Upper lobe of left lung (tissue), 6 donors: ENCODE results near the gene TAC1. TPM values are rescaled to one million over a fixed set of nuclear protein-coding genes. Genes with fewer than 3 reads are reported as not detected.

ENCODE experiments used
- ATAC-seq, 2 donors: fragments of 200-7000 bp; cut with Tn5 transposase; one replicate each; pipeline ENCODE4 v1.9.1; 2022; ENCODE audit warnings: mild to moderate bottlenecking in 2 of 2, moderate library complexity in 2 of 2; ENCODE audit not compliant: low FRiP score in 2 of 2
- DNase-seq, 2 donors: peaks; one replicate each; pipeline ENCODE4 v3.0.0-alpha.2; 2019 to 2020
- H3K27ac ChIP-seq, 4 donors: fragments of 200-600 bp; sonication (generic); one replicate each; pipeline ENCODE4 v1.5.1; 2016 to 2019
- H3K27me3 ChIP-seq, 4 donors: fragments of 200-600 bp; sonication (generic); one replicate each; pipeline ENCODE4 v1.5.1; 2017 to 2019
- H3K36me3 ChIP-seq, 4 donors: fragments of 200-600 bp; sonication (generic); one replicate each; pipeline ENCODE4 v1.5.1; 2016 to 2019
- H3K4me1 ChIP-seq, 4 donors: fragments of 200-600 bp; sonication (generic); one replicate each; pipeline ENCODE4 v1.5.1; 2018 to 2019
- H3K4me3 ChIP-seq, 4 donors: fragments of 200-600 bp; sonication (generic); one replicate each; pipeline ENCODE4 v1.5.1; 2017 to 2019; ENCODE audit warnings: mild to moderate bottlenecking in 2 of 4, moderate library complexity in 1 of 4
- H3K9me3 ChIP-seq, 4 donors: fragments of 200-600 bp; sonication (generic); one replicate each; pipeline ENCODE4 v1.5.1; 2018 to 2019
- CTCF ChIP-seq, 6 experiments: fragments of 450-650 bp in 4 of 6; fragments of 200-600 bp in 2 of 6; sonication (generic) in 2 of 6; IDR thresholded peaks; one replicate each; pipeline ENCODE4 v1.5.1; 2016 to 2019; ENCODE audit warnings: antibody characterized with exemption in 6 of 6
- EP300 ChIP-seq, 4 donors: sonication (generic); formaldehyde crosslinking; IDR thresholded peaks; one replicate each; pipeline ENCODE4 v1.5.1; 2017; ENCODE audit warnings: antibody characterized with exemption in 4 of 4, control low read depth in 2 of 4
- POLR2A ChIP-seq, 4 donors: fragments of 450-650 bp; IDR thresholded peaks; one replicate each; pipeline ENCODE4 v1.5.1; 2016 to 2017; ENCODE audit warnings: antibody characterized with exemption in 4 of 4, mild to moderate bottlenecking in 2 of 4
- POLR2AphosphoS5 ChIP-seq, 2 donors: sonication (generic); formaldehyde crosslinking; IDR thresholded peaks; one replicate each; pipeline ENCODE4 v1.5.1; 2017; ENCODE audit warnings: antibody characterized with exemption in 2 of 2
- WGBS, 2 donors: methylation state at CpG; one replicate each; pipeline ENCODE4 v1.1.5; 2017 to 2018; 5-methylcytosine and 5-hydroxymethylcytosine counted together
- total RNA-seq, 6 donors: library from RNA; depleted of rRNA in 4 of 6; stranded (reverse); fragments of >200 nt in 4 of 6; gene quantifications; one replicate each; pipeline versions ENCODE4 v1.1.0 to v1.2.1, GENCODE V29; 2016 to 2021
- donor health status: DM: no; HTN: no; CAD: no; lungs with moderate emphysema.
- donor health status: DM: no; HTN: yes; CAD: no; lungs with severe emphysema.

TAC1 gene
- total RNA-seq, result under 1 TPM in 1 of 6 donors, not detected in 5; 0.46 TPM

GRCh38 chr7:97731736-97732564, at the start of gene TAC1:
TSS of gene TAC1 (plus strand) at chr7:97732086. CDS start at chr7:97732613, 527 bp downstream.
- DNase-seq, result peak in 1 of 2 donors; percentile 82
- Histone ChIP-seq H3K4me3 (peak within 1 kb of the TSS in 1 of 4 donors; percentile 24), H3K27ac (no peak within 1 kb of the TSS), H3K4me1 (peaks cover 11 to 24% (median 14%) of the 10 kb centered on the region in 4 donors), H3K36me3 (no peaks in the 10 kb centered on the region), H3K27me3 (peaks cover 0 to 24% (median 12%) of the 10 kb centered on the region in 4 donors), H3K9me3 (no peaks in the 10 kb centered on the region)
- peak in 1 of 2 donors; percentile 36 for ATAC-seq
- no peak for TF ChIP-seq POLR2AphosphoS5 (IDR thresholded peaks at IDR 0.05)
- no peak for TF ChIP-seq EP300 (IDR thresholded peaks at IDR 0.05)
- no peak for TF ChIP-seq CTCF (IDR thresholded peaks at IDR 0.05)
- no peak for TF ChIP-seq POLR2A (IDR thresholded peaks at IDR 0.05)
- 3 to 7% methylated on average over 35 to 57 of the region's 57 CpGs for WGBS, 2 donors

DNA sequence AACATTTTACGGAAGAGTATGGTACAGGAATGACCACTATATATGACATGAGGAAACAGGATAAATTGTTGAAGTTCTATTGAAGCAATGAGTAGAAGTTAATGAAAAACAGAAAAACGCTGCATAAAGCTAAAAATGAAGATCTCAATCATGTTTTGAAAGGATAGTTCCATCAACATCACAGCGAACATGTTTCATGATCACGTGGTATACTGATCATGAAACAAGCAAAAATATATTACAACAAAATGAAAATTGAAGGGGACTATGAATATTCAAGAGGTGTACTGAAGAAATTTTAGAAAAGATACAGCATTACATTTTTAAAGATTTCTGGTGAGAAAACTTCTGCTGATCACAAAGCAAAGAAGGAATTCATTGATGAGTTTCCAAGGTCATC, 45.9 kb upstream of the TAC1 start:
- no peaks in the 10 kb centered on the region for H3K36me3 ChIP-seq
- no peak overlapping the region for H3K4me3 ChIP-seq
- 77 to 78% methylated on average over 4 of the region's 4 CpGs for WGBS, 2 donors
- TF ChIP-seq EP300 (IDR thresholded peaks at IDR 0.05) (no peak), POLR2A (IDR thresholded peaks at IDR 0.05) (no peak), POLR2AphosphoS5 (IDR thresholded peaks at IDR 0.05) (no peak), CTCF (IDR thresholded peaks at IDR 0.05) (no peak)
- no peaks in the 10 kb centered on the region for H3K27me3 ChIP-seq
- H3K27ac ChIP-seq, result no peak overlapping the region
- DNase-seq (no peak), ATAC-seq (no peak)
- no peaks in the 10 kb centered on the region for H3K9me3 ChIP-seq
- H3K4me1 ChIP-seq, result no peaks in the 10 kb centered on the region

DNA sequence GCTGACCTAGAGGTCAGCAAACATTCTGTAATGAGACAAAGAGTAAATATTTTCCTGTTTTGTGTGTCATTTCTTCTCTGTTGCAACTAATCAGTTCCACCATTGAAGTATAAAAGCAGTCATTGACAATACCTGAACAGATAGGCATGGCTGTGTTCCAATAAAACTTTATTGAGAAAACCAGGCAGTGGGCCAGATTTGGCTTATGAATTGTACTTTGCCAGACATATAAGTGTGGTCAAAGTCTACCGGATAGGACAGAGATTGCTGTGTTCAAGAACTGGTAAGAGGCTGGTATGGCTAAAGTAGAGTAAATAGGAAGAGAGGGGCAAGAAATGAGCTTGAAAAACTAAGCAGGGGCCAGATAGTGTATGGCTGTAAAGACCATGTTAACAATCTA, 38.3 kb upstream of the TAC1 start:
- 79 to 96% methylated on average over 1 of the region's 1 CpG for WGBS, 2 donors
- ATAC-seq (no peak), DNase-seq (no peak)
- Histone ChIP-seq H3K4me1 (no peaks in the 10 kb centered on the region), H3K36me3 (no peaks in the 10 kb centered on the region), H3K27ac (no peak overlapping the region), H3K4me3 (no peak overlapping the region), H3K27me3 (no peaks in the 10 kb centered on the region), H3K9me3 (no peaks in the 10 kb centered on the region)
- no peak for TF ChIP-seq POLR2AphosphoS5 (IDR thresholded peaks at IDR 0.05)
- TF ChIP-seq POLR2A (IDR thresholded peaks at IDR 0.05), result no peak
- TF ChIP-seq EP300 (IDR thresholded peaks at IDR 0.05), result no peak
- no peak for TF ChIP-seq CTCF (IDR thresholded peaks at IDR 0.05)

DNA sequence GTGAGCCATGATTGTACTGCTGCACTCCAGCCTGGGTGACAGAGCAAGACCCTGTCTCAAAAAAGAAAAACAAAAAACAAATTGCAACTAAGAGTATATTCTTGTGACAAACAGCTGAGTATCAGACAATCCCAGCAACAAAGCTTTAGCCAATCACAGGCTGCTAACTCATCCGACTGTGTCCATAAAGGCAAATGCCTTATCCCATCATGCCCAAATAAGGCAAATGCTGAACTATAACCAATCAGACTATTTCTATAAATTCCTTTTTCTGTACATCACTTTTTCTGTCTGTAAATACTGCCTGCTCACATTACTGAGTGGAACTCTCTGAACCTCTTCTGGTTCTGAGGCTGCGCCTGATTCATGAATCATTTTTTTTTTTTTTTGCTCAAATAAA, 37.5 kb upstream of the TAC1 start:
- TF ChIP-seq CTCF (IDR thresholded peaks at IDR 0.05), result no peak
- no peak for TF ChIP-seq POLR2A (IDR thresholded peaks at IDR 0.05)
- TF ChIP-seq EP300 (IDR thresholded peaks at IDR 0.05), result no peak
- TF ChIP-seq POLR2AphosphoS5 (IDR thresholded peaks at IDR 0.05), result no peak
- DNase-seq (no peak), ATAC-seq (no peak)
- Histone ChIP-seq H3K27me3 (no peaks in the 10 kb centered on the region), H3K4me1 (no peaks in the 10 kb centered on the region), H3K9me3 (no peaks in the 10 kb centered on the region), H3K27ac (no peak overlapping the region), H3K36me3 (no peaks in the 10 kb centered on the region), H3K4me3 (no peak overlapping the region)
- 84 to 93% methylated on average over 2 of the region's 2 CpGs for WGBS, 2 donors

- no peak for DNase-seq
- Histone ChIP-seq H3K4me3 (no peak overlapping the region), H3K9me3 (no peaks in the 10 kb centered on the region), H3K4me1 (no peaks in the 10 kb centered on the region), H3K36me3 (no peaks in the 10 kb centered on the region), H3K27me3 (no peaks in the 10 kb centered on the region), H3K27ac (no peak overlapping the region)
- TF ChIP-seq POLR2AphosphoS5 (IDR thresholded peaks at IDR 0.05) (no peak), POLR2A (IDR thresholded peaks at IDR 0.05) (no peak), EP300 (IDR thresholded peaks at IDR 0.05) (no peak), CTCF (IDR thresholded peaks at IDR 0.05) (no peak)
- ATAC-seq, result no peak
Measured at GRCh38 chr7:97697396-97697795, 34.5 kb upstream of the TAC1 start.
